ENCODE results near the gene KCND3. TPM values are rescaled to one million over a fixed set of nuclear protein-coding genes. Genes with fewer than 3 reads are reported as not detected.

The KCND3 gene
- total and polyA plus RNA-seq, 2 experiments from 2014 or later, result 0.10 to 0.18 TPM

GRCh38 chr1:111818081-111818480 is 171.4 kb downstream of the KCND3 start (continued):
- TF ChIP-seq, protein P1, sequence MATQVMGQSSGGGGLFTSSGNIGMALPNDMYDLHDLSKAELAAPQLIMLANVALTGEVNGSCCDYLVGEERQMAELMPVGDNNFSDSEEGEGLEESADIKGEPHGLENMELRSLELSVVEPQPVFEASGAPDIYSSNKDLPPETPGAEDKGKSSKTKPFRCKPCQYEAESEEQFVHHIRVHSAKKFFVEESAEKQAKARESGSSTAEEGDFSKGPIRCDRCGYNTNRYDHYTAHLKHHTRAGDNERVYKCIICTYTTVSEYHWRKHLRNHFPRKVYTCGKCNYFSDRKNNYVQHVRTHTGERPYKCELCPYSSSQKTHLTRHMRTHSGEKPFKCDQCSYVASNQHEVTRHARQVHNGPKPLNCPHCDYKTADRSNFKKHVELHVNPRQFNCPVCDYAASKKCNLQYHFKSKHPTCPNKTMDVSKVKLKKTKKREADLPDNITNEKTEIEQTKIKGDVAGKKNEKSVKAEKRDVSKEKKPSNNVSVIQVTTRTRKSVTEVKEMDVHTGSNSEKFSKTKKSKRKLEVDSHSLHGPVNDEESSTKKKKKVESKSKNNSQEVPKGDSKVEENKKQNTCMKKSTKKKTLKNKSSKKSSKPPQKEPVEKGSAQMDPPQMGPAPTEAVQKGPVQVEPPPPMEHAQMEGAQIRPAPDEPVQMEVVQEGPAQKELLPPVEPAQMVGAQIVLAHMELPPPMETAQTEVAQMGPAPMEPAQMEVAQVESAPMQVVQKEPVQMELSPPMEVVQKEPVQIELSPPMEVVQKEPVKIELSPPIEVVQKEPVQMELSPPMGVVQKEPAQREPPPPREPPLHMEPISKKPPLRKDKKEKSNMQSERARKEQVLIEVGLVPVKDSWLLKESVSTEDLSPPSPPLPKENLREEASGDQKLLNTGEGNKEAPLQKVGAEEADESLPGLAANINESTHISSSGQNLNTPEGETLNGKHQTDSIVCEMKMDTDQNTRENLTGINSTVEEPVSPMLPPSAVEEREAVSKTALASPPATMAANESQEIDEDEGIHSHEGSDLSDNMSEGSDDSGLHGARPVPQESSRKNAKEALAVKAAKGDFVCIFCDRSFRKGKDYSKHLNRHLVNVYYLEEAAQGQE (IDR thresholded peaks at IDR 0.05; ENCODE audit: unreplicated experiment), result no peak
- TF ChIP-seq EZH2phosphoT487 (IDR thresholded peaks at IDR 0.05; ENCODE audit: unreplicated experiment), result no peak

DNA sequence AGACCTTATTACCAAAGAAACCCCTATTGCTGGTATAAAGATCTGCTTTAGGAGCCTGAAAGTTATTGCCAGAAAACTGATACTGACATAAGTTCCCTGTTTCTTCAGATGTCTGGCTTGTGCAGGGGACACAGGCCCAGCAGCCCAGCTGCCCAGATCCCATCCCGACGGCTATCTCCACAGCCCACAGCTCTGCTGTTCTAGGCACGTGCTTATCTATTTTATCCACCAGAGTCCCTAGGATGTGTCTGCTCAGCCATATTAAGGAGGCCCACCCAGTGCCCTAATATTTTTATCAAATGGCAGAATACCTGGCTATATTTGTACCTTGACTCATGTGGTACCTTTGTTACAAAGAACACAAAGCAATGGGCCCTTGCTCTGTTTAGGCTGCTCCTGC is 174.8 kb downstream of the KCND3 start:
- H3K9me2 ChIP-seq (ENCODE audit: insufficient read depth), result no peaks in the 10 kb centered on the region
- ATAC-seq (no peak), DNase-seq (ENCODE audit: low spot score) (no peak)
- H3K4me1 ChIP-seq (ENCODE audit: insufficient read depth), result no peaks in the 10 kb centered on the region
- H3K27ac ChIP-seq (ENCODE audit: low read depth), result no peak overlapping the region
- H3K36me3 Mint-ChIP-seq (ENCODE audit: low read depth), result no peaks in the 10 kb centered on the region
- H3K27me3 ChIP-seq (ENCODE audit: insufficient read depth), result no peaks in the 10 kb centered on the region
- H4K20me1 ChIP-seq (replicated peaks; ENCODE audit: insufficient read depth), result no peaks in the 10 kb centered on the region
- H3F3A ChIP-seq (replicated peaks; ENCODE audit: low read depth), result no peaks in the 10 kb centered on the region
- peaks cover 6% of the 10 kb centered on the region; the same call in 2 of the 3 replicates for H3K4me1 Mint-ChIP-seq
- H3K27me3 Mint-ChIP-seq (ENCODE audit: insufficient read depth, low read depth, poor library complexity), result peaks cover 1% of the 10 kb centered on the region
- H3K4me2 ChIP-seq, result no peak overlapping the region
- no peaks in the 10 kb centered on the region for H3K9me3 Mint-ChIP-seq
- no peak overlapping the region for H2AFZ ChIP-seq
- no peak overlapping the region for H3K4me3 ChIP-seq
- H3K36me3 ChIP-seq (ENCODE audit: insufficient read depth), result no peaks in the 10 kb centered on the region
- no peak overlapping the region for H3K27ac Mint-ChIP-seq
- H3K79me2 ChIP-seq (replicated peaks; ENCODE audit: insufficient read depth), result no peaks in the 10 kb centered on the region
- no peak overlapping the region for H3K4me3 Mint-ChIP-seq
- TF ChIP-seq ZNF331 (CRISPR knock-in tag; IDR thresholded peaks at IDR 0.05; ENCODE audit: low read depth), result no peak
- no peak for TF ChIP-seq EZH2 (IDR thresholded peaks at IDR 0.05; ENCODE audit: low read depth, unreplicated experiment)
- no peak for TF ChIP-seq CREB1 (CRISPR knock-in tag; IDR thresholded peaks at IDR 0.05; ENCODE audit: low read depth)
- TF ChIP-seq ETS1 (IDR thresholded peaks at IDR 0.05), result no peak
- no peak for TF ChIP-seq JUNB (IDR thresholded peaks at IDR 0.05; ENCODE audit: unreplicated experiment)
- no peak for TF ChIP-seq CTCF (conservative IDR thresholded peaks at IDR 0.05; ENCODE audit: low read depth in 2 of 2)
- TF ChIP-seq NANOG (IDR thresholded peaks at IDR 0.05; ENCODE audit: borderline replicate concordance), result no peak
- TF ChIP-seq POLR2AphosphoS5 (IDR thresholded peaks at IDR 0.05; ENCODE audit: low read depth), result no peak
- no peak for TF ChIP-seq ZNF114 (CRISPR knock-in tag; IDR thresholded peaks at IDR 0.05)
- no peak for TF ChIP-seq EZH2phosphoT487 (IDR thresholded peaks at IDR 0.05; ENCODE audit: unreplicated experiment)
- TF ChIP-seq, protein P2, sequence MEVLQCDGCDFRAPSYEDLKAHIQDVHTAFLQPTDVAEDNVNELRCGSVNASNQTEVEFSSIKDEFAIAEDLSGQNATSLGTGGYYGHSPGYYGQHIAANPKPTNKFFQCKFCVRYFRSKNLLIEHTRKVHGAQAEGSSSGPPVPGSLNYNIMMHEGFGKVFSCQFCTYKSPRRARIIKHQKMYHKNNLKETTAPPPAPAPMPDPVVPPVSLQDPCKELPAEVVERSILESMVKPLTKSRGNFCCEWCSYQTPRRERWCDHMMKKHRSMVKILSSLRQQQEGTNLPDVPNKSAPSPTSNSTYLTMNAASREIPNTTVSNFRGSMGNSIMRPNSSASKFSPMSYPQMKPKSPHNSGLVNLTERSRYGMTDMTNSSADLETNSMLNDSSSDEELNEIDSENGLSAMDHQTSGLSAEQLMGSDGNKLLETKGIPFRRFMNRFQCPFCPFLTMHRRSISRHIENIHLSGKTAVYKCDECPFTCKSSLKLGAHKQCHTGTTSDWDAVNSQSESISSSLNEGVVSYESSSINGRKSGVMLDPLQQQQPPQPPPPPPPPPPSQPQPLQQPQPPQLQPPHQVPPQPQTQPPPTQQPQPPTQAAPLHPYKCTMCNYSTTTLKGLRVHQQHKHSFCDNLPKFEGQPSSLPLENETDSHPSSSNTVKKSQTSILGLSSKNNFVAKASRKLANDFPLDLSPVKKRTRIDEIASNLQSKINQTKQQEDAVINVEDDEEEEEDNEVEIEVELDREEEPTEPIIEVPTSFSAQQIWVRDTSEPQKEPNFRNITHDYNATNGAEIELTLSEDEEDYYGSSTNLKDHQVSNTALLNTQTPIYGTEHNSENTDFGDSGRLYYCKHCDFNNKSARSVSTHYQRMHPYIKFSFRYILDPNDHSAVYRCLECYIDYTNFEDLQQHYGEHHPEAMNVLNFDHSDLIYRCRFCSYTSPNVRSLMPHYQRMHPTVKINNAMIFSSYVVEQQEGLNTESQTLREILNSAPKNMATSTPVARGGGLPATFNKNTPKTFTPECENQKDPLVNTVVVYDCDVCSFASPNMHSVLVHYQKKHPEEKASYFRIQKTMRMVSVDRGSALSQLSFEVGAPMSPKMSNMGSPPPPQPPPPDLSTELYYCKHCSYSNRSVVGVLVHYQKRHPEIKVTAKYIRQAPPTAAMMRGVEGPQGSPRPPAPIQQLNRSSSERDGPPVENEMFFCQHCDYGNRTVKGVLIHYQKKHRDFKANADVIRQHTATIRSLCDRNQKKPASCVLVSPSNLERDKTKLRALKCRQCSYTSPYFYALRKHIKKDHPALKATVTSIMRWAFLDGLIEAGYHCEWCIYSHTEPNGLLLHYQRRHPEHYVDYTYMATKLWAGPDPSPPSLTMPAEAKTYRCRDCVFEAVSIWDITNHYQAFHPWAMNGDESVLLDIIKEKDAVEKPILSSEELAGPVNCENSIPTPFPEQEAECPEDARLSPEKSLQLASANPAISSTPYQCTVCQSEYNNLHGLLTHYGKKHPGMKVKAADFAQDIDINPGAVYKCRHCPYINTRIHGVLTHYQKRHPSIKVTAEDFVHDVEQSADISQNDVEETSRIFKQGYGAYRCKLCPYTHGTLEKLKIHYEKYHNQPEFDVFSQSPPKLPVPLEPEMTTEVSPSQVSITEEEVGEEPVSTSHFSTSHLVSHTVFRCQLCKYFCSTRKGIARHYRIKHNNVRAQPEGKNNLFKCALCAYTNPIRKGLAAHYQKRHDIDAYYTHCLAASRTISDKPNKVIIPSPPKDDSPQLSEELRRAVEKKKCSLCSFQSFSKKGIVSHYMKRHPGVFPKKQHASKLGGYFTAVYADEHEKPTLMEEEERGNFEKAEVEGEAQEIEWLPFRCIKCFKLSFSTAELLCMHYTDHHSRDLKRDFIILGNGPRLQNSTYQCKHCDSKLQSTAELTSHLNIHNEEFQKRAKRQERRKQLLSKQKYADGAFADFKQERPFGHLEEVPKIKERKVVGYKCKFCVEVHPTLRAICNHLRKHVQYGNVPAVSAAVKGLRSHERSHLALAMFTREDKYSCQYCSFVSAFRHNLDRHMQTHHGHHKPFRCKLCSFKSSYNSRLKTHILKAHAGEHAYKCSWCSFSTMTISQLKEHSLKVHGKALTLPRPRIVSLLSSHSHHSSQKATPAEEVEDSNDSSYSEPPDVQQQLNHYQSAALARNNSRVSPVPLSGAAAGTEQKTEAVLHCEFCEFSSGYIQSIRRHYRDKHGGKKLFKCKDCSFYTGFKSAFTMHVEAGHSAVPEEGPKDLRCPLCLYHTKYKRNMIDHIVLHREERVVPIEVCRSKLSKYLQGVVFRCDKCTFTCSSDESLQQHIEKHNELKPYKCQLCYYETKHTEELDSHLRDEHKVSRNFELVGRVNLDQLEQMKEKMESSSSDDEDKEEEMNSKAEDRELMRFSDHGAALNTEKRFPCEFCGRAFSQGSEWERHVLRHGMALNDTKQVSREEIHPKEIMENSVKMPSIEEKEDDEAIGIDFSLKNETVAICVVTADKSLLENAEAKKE (CRISPR knock-in tag; IDR thresholded peaks at IDR 0.05), result no peak
